CD14-positive monocyte (primary cell): Measurements from ENCODE around the gene TMEM94. TPM values are rescaled to one million over a fixed set of nuclear protein-coding genes. Genes with fewer than 3 reads are reported as not detected.
A peak's percentile ranks its signal among the peaks of the same experiment; 100 is the strongest.

Source experiments
- DNase-seq, 3 donors: peaks; one replicate each; pipeline ENCODE4 v3.0.0-alpha.2; 2011 to 2022
- H2AFZ ChIP-seq: 2 replicates; pipeline ENCODE4 v1.6.0; 2012; ENCODE audit warnings: mild to moderate bottlenecking, low read depth, low read length, inconsistent platforms; ENCODE audit not compliant: insufficient read depth, poor library complexity, severe bottlenecking
- H3K27ac ChIP-seq, 2 donors: 1 replicate in 1 of 2; 2 replicates in 1 of 2; pipeline ENCODE4 v1.5.1; 2012 to 2013; ENCODE audit warnings: low read length in 2 of 2, control low read depth in 1 of 2, inconsistent platforms in 1 of 2, low read depth in 1 of 2, mild to moderate bottlenecking in 1 of 2
- H3K27me3 ChIP-seq, 2 donors: one replicate each; pipeline versions ENCODE4 v1.6.0 to v1.6.1; 2011 to 2013; ENCODE audit warnings: low read length in 2 of 2; ENCODE audit not compliant: control insufficient read depth in 2 of 2, insufficient read depth in 2 of 2
- H3K36me3 ChIP-seq, 2 donors: replicated peaks in 1 of 2; 1 replicate in 1 of 2; 2 replicates in 1 of 2; pipeline versions ENCODE4 v1.5.1 to v1.6.1; 2012 to 2013; ENCODE audit warnings: low read length in 2 of 2, control low read depth in 1 of 2, inconsistent platforms in 1 of 2, mild to moderate bottlenecking in 1 of 2; ENCODE audit not compliant: insufficient read depth in 2 of 2, control insufficient read depth in 1 of 2
- H3K4me1 ChIP-seq, 2 donors: 1 replicate in 1 of 2; 2 replicates in 1 of 2; pipeline versions ENCODE4 v1.5.1 to v1.6.1; 2012 to 2013; ENCODE audit warnings: low read length in 2 of 2, control low read depth in 1 of 2, inconsistent platforms in 1 of 2, mild to moderate bottlenecking in 1 of 2, moderate library complexity in 1 of 2; ENCODE audit not compliant: insufficient read depth in 2 of 2, control insufficient read depth in 1 of 2
- H3K4me2 ChIP-seq: replicated peaks from 2 replicates; pipeline ENCODE3; 2012; ENCODE audit warnings: low read length, moderate library complexity, mild to moderate bottlenecking; ENCODE audit not compliant: poor library complexity, severe bottlenecking; ENCODE audit errors: extremely low read depth
- H3K4me3 ChIP-seq, 3 experiments: fragments of 200-600 bp in 1 of 3; sonication (generic) in 1 of 3; replicated peaks in 1 of 3; 1 replicate in 2 of 3; 2 replicates in 1 of 3; pipeline ENCODE4 v1.5.1; 2011 to 2013; ENCODE audit warnings: low read length in 3 of 3, mild to moderate bottlenecking in 3 of 3, control low read depth in 2 of 3, low read depth in 2 of 3, inconsistent platforms in 1 of 3, moderate library complexity in 1 of 3
- H3K79me2 ChIP-seq: 2 replicates; pipeline ENCODE4 v1.6.0; 2012; ENCODE audit warnings: mild to moderate bottlenecking, control low read depth, inconsistent platforms, low read length, moderate library complexity; ENCODE audit not compliant: insufficient read depth
- H3K9ac ChIP-seq: 2 replicates; pipeline ENCODE4 v1.6.0; 2017; ENCODE audit warnings: low read length, mild to moderate bottlenecking; ENCODE audit not compliant: insufficient read depth, poor library complexity, severe bottlenecking
- H3K9me3 ChIP-seq, 2 donors: replicated peaks in 1 of 2; 1 replicate in 1 of 2; 2 replicates in 1 of 2; pipeline versions ENCODE4 v1.5.1 to v1.6.1; 2012 to 2013; ENCODE audit warnings: low read length in 2 of 2, control low read depth in 1 of 2; ENCODE audit not compliant: control insufficient read depth in 1 of 2, insufficient read depth in 1 of 2
- H4K20me1 ChIP-seq: 2 replicates; pipeline ENCODE4 v1.6.0; 2012; ENCODE audit warnings: mild to moderate bottlenecking, low read length, control low read depth, moderate library complexity; ENCODE audit not compliant: insufficient read depth
- H3K27ac Mint-ChIP-seq, 7 donors: one replicate each; pipeline ENCODE4 v1.8.0; 2020; ENCODE audit warnings: mild to moderate bottlenecking in 7 of 7, mixed read lengths in 7 of 7, moderate library complexity in 6 of 7, inconsistent platforms in 2 of 7
- H3K27me3 Mint-ChIP-seq, 3 donors: one replicate each; pipeline ENCODE4 v1.8.0; 2021 to 2022; ENCODE audit warnings: low read depth in 3 of 3, mild to moderate bottlenecking in 3 of 3, mixed read lengths in 3 of 3, moderate library complexity in 3 of 3, inconsistent platforms in 1 of 3
- H3K36me3 Mint-ChIP-seq, 2 donors: one replicate each; pipeline ENCODE4 v1.8.0; 2020; ENCODE audit warnings: mixed read lengths in 2 of 2, inconsistent platforms in 1 of 2, mild to moderate bottlenecking in 1 of 2
- H3K4me1 Mint-ChIP-seq: one replicate; pipeline ENCODE4 v1.8.0; 2020; ENCODE audit warnings: mild to moderate bottlenecking, mixed read lengths
- H3K4me3 Mint-ChIP-seq, 2 donors: one replicate each; pipeline ENCODE4 v1.8.0; 2020; ENCODE audit warnings: mild to moderate bottlenecking in 2 of 2, mixed read lengths in 2 of 2, moderate library complexity in 1 of 2
- H3K9me3 Mint-ChIP-seq, 7 donors: one replicate each; pipeline ENCODE4 v1.8.0; 2020 to 2022; ENCODE audit warnings: mixed read lengths in 7 of 7, mild to moderate bottlenecking in 6 of 7, moderate library complexity in 6 of 7, inconsistent platforms in 2 of 7
- WGBS: methylation state at CpG from one replicate; pipeline ENCODE4 v1.1.5; 2013; ENCODE audit warnings: missing lambda C conversion rate; ENCODE audit not compliant: insufficient coverage; 5-methylcytosine and 5-hydroxymethylcytosine counted together
- intact Hi-C, 2 donors: fragments of 100-400 bp; cut with micrococcal nuclease; formaldehyde crosslinking; loops; one replicate each; pipeline versions ENCODE4 v1.15.0 to v1.15.1; 2023
- polyA plus RNA-seq, 3 donors: library from polyadenylated mRNA; depleted of rRNA in 1 of 3; unstranded in 2 of 3; stranded (reverse) in 1 of 3; fragments of 300-500 nt in 2 of 3; fragments of >200 nt in 1 of 3; fragmentation: Illumina TruSeq in 2 of 3; gene quantifications; 1 replicate in 2 of 3; 2 replicates in 1 of 3; pipeline ENCODE4 v1.2.3, GENCODE V29; 2012 to 2021
- TF ChIP-seq, protein P1 (sequence below): fragments of 200-600 bp; IDR thresholded peaks from one replicate; pipeline ENCODE4 v1.8.0; 2022; ENCODE audit warnings: antibody characterized with exemption, mild to moderate bottlenecking

Gene TMEM94
- polyA plus RNA-seq, 3 donors, result 7.2 to 129 (median 8.4) TPM

DNA sequence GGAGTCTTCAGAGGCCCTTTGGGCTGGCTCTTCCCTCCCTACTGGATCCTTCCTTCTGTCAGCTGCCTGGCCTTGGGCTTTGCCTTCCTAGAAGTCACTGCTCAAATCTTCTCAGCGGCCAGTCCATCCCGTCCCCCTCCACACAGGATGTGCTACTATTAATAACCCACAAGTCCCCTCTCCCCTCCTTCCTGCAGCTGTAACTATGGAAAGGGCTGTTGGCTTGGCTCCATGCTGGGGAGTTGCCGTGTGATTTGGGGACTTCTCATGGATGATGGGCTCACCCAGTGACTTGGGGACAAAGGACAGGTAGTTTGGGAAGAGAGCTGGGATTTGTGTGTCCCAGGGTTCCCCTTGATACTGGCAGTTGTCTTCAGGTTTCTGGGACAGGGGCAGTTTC, 19.4 kb downstream of the TMEM94 start:
- no peak overlapping the region for H3K27ac ChIP-seq
- peaks cover 5% of the 10 kb centered on the region for H4K20me1 ChIP-seq
- H3K4me3 ChIP-seq, result no peak overlapping the region
- peaks cover 37 to 65% of the 10 kb centered on the region in 2 donors for H3K36me3 ChIP-seq
- no peak overlapping the region for H3K4me3 Mint-ChIP-seq
- peaks cover 5 to 9% of the 10 kb centered on the region in 2 donors for H3K4me1 ChIP-seq
- no peaks in the 10 kb centered on the region for H3K27me3 ChIP-seq
- no peak overlapping the region for H3K9ac ChIP-seq
- 80% methylated on average over 1 of the region's 3 CpGs for WGBS
- peaks cover 49 to 84% of the 10 kb centered on the region in 2 donors for H3K36me3 Mint-ChIP-seq
- H2AFZ ChIP-seq, result no peak overlapping the region
- intact Hi-C loops, result no loop called here
- H3K9me3 ChIP-seq, result no peaks in the 10 kb centered on the region
- no peaks in the 10 kb centered on the region for H3K79me2 ChIP-seq
- peaks cover 13% of the 10 kb centered on the region for H3K4me1 Mint-ChIP-seq
- no peak overlapping the region for H3K4me2 ChIP-seq
- no peak for DNase-seq
- H3K9me3 Mint-ChIP-seq, result no peaks in the 10 kb centered on the region
- TF ChIP-seq, protein P1, sequence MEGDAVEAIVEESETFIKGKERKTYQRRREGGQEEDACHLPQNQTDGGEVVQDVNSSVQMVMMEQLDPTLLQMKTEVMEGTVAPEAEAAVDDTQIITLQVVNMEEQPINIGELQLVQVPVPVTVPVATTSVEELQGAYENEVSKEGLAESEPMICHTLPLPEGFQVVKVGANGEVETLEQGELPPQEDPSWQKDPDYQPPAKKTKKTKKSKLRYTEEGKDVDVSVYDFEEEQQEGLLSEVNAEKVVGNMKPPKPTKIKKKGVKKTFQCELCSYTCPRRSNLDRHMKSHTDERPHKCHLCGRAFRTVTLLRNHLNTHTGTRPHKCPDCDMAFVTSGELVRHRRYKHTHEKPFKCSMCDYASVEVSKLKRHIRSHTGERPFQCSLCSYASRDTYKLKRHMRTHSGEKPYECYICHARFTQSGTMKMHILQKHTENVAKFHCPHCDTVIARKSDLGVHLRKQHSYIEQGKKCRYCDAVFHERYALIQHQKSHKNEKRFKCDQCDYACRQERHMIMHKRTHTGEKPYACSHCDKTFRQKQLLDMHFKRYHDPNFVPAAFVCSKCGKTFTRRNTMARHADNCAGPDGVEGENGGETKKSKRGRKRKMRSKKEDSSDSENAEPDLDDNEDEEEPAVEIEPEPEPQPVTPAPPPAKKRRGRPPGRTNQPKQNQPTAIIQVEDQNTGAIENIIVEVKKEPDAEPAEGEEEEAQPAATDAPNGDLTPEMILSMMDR, result no peak
- H3K27me3 Mint-ChIP-seq, result peaks cover 0 to 5% (median 0%) of the 10 kb centered on the region in 3 donors
- peak overlapping the region in 2 of 7 donors; percentile 16 to 53 for H3K27ac Mint-ChIP-seq

DNA sequence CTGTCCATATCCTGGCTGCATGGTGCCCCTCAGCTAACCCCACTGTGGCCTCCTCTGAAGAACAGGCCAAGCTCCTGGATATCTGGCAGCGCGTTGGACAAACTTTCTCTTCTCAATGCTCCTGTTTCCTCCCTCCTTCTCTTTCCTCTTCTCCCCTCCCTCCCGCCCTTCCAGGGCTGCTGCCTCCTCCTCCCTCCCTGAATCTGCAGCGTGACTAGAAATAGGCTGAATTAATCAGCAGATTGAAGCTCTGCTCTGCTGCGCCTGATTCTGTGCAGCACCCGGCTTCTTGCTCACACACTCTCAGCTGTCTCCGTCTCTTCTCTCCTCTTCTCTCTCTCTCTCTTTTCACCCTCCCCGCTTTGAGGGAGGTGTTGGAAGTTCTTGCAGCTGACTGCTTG, 19.8 kb downstream of the TMEM94 start:
- Mint-ChIP-seq H3K4me3 (no peak overlapping the region), H3K4me1 (peaks cover 16% of the 10 kb centered on the region), H3K27me3 (peaks cover 0 to 5% (median 0%) of the 10 kb centered on the region in 3 donors), H3K27ac (peak overlapping the region in 1 of 7 donors; percentile 53), H3K36me3 (peaks cover 48 to 80% of the 10 kb centered on the region in 2 donors), H3K9me3 (no peaks in the 10 kb centered on the region)
- H3K4me3 ChIP-seq, result no peak overlapping the region
- H2AFZ ChIP-seq, result no peak overlapping the region
- H3K9me3 ChIP-seq, result no peaks in the 10 kb centered on the region
- H3K79me2 ChIP-seq, result no peaks in the 10 kb centered on the region
- no peak overlapping the region for H3K27ac ChIP-seq
- intact Hi-C loops, result no loop called here
- no peak overlapping the region for H3K4me2 ChIP-seq
- 100% methylated on average over 2 of the region's 8 CpGs for WGBS
- no peak overlapping the region for H3K9ac ChIP-seq
- H3K27me3 ChIP-seq, result no peaks in the 10 kb centered on the region
- H3K4me1 ChIP-seq, result peaks cover 9 to 13% of the 10 kb centered on the region in 2 donors
- H4K20me1 ChIP-seq, result peaks cover 5% of the 10 kb centered on the region
- TF ChIP-seq, protein P1, result no peak
- no peak for DNase-seq
- peaks cover 37 to 63% of the 10 kb centered on the region in 2 donors for H3K36me3 ChIP-seq
